HG03135 (cell line): ENCODE results near the gene BCL2.

Experiments used
- ATAC-seq: cut with Tn5 transposase; IDR thresholded peaks from one replicate; pipeline ENCODE4 v1.9.1; 2021; ENCODE audit warnings: mild to moderate bottlenecking, moderate library complexity; ENCODE audit not compliant: unreplicated experiment

Gene BCL2

DNA sequence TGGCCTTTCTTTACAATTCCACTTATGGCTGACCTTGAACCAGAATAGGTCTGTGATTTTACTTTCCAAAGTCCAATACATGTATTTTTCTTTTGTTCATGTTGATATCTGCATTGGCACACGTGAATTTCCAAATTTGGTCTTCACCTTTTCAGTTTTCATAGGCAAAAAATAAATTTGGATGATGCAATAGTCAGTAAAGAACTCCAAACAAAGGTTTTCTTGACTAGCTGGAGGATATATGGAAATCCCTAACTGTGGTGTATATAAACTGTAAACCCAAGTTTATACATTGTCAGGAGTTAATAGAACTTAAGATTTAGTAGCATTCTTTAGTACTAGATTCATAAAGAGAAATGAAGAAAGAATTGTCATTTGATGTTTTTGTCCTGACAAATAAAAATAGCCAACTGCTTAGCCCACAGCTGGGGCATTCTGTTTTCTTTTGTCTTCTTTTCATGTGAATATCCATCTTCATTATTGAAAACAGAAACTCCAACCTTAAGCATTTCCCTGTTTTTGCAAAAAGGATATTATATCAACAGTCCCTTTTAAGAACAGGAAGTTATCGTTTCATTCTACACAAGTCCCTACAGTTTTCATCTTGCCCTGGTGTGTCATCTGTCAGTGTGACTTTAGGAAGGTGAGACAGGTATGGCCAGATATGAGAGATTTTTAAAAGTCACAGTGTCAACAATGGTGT is 132.9 kb downstream of the BCL2 start:
- ATAC-seq = no peak

DNA sequence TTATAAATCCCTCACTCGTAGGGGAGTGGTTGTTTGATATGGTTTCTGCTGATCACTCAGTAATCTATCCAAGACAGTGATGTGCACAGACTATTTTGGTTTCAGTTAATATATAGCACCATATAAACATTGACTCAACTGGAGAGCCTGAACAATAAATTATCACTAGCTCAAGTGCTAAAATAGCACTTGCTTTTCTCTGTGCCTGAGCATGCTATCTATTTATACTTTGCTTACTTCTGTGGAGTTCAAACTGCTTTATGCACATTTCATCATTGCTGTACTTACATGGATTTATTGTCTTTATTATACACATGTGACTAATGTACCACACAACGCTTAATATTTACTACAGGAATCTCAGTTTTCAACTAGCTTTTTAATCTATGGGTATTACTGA is 133.6 kb downstream of the BCL2 start:
- ATAC-seq = no peak

DNA sequence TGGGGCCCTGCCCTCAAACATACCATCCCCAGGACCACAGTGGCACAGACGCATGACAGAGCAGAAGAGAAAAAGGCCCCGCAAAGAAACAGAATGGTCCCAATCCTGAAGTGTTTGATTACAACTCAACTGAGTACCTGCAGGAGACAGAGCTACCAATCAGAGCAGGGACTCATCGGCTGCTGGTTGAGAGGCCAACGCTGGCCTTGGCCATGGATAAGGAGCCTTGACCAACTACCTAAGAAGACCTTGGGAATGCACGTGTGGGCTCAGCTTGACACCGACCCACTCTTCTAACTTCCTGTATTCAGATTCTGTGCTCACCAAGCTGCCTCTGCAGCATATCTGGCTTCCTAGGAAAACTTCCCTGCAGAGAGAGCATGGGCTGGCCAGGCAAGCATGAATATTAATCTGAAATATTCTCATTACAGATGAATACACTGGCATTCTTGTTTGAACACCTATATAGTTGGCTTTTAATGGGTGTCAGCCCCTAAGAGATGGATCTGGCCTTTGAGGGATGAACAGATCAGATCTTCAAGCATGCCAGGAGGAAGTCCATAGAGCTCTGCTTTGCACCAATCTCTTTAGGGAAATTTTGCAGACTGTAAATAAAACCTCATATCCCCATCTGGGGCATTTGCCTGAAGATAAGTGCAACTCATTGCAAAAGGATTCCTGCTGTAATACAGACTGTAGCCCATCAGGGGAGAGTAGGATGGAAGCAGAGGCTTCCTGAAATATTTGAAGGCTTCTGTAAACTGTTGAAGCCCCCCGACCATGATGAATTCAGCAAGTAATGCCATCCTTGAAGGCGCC is 135.4 kb downstream of the BCL2 start:
- ATAC-seq = no peak

DNA sequence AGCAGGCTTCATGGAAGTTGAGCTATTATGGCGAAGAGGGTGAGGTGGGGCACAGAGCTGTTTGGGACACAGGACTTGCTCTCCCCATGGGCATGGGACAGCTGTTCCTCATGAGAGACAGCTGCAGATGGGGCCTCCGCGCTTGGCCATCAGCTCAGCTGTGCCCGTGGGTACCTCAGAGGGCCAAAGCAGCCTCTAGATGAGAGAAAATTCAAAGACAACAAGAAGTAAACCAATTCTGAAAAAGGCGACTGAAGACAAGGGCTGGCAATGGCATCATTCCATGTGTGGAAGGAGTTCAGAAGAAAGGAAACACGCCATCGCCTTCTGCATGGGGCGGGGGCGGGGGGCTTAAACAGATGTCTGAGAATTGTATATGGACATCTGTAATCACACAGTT is 136.2 kb downstream of the BCL2 start:
- ATAC-seq = no peak

DNA sequence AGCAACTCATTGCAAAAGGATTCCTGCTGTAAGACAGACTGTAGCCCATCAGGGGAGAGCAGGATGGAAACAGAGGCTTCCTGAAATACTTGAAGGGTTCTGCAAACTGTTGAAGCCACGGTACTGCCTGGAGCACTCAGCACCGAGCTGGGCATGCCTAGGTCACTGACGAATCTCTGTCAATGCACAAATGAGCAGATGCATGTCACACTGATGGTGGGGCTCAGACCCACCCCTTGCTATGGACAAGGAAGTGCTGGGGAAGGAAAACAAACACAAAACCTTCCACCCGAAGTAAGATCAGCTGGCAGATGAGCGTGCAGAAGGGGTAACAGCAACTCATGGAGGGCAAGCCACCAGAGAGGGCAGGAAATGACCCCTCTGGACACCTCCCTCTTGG is 136.7 kb downstream of the BCL2 start:
- no peak for ATAC-seq

DNA sequence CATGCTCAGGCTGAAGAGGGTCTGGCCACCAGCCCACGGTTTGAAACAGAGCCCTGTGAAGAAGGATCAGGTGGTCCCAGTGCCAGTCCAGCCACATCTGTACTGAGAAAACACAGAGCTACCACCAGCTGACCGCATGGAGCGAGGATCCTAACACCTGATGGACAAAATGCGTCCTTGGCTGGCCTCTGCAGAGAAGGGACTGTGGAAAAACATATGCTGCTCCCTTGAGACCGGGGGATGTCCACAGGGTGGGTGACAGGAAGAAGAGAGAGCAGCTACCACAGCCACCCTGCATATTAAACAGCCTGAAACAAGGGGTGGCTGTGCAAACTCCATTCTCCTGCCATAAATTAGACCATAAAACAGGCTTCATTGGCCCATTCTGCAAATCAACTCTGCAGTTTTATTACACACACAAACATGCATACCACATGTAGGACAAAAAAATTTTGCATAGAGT is 137.2 kb downstream of the BCL2 start:
- ATAC-seq = no peak

DNA sequence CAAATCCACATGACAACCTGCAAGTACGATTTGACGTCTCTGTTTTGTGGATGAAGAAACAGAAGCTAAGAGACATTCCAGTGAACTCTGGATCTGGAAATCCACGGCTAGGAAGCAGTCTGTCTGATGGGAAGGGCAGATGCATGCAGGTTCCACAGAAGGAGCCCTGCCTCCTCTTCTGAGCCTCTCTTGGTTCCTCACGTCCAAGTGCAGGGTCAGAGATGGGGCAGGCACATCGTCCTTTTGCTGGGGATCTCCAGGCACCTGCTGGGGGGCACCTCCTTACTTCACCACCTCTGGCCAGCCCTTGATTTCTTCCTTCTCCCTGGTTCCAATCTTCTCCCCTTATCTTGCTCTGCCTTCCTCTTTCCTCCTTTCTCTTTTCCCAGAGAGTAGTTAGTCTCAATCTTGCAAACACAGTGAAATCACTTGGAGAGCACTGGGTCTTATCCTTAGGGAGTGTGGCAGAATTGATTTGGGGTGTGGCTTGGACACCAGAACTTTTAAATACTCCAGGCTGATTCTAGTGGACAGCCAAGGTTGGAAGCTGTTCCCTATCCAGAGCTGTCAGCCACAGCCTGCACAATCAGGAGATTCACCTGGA is 137.8 kb downstream of the BCL2 start:
- ATAC-seq = no peak

DNA sequence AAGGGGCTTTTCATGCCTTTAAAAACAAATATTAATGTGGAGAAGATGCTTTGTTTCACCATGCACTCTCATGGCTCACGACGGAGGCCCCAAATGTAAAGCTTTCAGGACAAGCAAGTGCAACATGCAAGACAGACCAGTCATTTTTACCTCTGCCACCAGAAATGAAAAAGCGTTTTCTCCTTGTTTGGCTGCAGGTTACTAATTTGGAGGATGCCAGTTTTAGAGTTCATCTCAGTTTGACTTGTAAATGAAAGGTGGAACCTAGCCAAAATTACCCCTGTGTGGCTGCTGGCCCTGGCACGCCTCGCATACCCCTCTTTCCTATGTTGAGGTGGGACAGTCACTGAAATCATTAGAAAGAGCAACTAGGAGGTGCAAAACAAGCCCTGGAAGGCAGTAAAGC is 138.6 kb downstream of the BCL2 start:
- ATAC-seq = no peak

DNA sequence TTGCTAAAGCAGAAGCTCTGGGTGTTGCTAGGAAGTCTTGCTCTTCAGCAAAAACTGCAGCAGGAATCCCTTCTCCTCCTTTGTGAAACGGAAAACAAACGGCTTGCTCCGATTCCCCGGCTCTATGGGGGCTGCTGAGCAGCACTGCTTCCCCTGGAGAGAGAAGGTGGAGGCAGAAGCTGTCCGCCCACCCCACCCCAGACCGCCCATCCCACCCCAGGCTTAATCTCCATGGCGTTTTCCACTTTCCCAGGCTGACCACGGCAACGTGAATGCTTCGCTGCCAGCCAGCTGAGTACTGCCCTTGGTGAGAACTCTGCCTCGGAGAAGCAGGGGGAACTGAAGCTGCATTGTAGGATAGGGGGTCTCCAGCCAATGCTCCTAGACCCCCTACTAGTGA is 139.2 kb downstream of the BCL2 start:
- no peak for ATAC-seq

DNA sequence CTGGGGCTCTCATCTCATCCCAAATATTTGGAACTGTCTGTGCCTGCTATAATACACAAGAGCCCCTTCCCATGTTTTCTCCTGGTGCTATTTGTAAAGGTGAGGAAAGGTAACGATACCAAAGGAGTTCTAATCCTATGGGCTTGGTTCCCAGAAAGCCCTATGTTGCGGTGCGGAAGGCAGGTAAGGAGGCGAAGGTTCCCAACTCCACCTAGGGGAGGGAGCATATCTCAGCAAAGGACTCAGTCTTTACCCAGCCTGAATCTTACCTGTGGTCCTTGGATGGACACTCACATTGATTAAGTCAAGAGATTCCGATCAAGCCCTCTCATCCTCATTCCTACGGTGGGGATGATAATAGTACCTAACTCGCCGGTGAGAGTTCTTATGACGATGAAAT is 140.1 kb downstream of the BCL2 start:
- ATAC-seq = no peak

DNA sequence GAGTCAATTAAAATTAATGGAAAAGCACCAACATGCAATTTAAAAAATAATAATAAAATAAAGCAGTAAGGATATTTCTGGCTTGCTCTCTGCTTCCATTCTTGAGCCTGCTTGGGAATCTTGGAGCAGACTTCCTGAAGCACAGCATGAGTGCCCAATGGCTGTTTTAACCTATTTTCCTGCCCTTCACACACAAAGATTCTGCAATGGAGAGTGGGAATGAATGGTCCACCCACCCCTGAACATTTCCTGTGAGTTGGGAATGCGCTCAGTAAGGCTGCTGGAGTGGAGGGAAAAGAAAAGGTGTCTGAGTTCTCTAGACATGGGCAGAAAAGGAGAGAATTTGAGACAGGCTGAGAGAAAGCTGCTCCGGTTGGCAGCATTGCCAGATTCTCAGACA is 140.6 kb downstream of the BCL2 start:
- ATAC-seq = no peak

DNA sequence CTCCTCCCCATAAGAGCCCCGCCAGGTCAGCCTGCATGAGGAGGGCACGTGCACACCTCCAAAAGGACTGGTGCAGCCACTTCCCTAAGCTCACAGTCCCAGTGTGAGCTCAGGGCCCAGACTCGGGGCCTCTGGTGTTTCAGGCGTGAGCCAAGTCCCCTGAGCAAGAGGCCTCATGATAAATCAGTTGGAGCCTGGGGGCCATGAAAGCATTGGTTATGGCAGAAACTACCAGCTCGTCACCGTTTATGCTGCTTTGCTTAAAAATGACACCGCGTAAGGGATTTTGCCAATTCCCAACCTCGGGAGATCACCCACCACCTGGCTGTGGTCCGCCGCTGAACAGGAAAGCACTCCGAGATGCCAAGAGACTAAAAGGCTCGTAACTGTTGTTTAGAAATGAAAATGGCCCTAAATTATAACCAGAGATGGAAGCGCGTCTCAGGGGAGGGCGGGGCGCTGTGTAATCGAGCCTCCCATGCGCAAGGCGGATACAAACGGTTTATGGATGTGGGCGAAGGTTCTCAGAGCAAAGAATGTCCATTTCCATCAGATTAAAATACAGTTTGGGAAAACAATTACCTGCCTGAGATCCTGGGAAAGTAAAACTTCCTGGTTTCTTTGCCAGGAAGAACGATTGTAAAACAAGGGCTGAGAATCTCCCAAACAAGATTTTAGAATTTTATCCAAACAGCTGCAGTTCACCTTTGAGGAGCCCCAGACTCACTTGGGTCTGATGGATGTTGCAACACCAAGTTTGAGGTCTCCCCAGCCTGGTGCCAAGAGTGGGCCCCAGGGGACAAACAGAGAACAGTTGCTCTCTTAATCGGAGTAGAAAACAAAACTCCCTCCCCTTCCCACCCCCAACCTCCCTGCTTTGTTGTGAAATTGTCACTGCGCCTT is 141.4 kb downstream of the BCL2 start:
- no peak for ATAC-seq

DNA sequence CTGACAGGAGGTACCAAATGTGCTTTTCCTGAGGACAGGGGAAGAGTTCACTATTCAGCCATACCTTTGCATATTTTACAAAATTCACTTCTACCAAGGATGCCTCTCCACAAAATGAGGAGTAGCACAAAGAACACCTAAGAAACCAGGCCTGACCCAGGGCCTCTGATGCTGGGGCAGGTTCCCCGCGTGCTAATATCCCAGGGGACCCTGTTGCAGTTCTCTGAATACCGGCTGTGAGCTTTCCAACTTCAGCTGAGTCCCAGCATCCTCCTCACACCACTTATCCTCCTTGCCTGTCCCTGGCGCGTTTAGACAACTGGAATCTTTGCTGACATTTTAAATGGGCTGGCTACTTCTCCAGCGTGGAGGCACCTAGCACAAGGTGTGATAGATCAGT is 142.3 kb downstream of the BCL2 start:
- no peak for ATAC-seq

DNA sequence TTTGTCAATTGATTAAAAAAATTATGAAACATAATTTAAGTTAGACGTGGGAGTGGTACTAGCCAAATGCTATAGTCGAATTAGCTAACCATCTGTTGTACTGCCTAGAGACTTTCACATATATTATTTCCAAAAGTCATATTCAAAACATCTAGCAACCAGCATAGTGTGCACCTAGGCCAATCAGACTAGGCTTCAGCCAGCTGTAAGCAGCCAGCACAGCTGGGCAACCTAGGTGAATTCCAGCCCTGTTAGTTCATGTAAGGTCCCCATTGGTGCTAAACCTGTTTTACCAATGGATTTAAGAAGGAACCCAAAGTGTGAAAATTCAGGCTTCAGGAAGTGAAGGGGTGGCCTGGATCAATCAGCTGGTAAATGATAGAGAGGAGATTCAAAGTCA is 144.3 kb downstream of the BCL2 start:
- no peak for ATAC-seq

DNA sequence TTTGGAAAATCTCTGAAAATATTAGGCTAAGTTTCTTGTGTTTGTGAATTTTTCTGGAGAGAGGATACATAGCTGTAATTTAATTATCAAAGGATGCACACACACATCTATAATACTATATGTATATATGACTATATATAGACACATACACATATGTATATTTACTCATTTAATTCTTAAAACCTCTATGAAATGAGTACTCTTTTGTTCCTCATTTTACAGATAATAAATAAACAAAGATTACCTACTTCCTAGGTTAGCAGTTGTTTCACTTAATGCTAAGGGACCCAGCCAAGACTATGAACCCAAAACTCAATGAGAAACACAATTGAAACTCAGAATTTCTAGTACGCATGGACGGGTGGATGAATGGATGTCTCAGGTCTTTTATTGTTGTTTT is 145.6 kb downstream of the BCL2 start:
- ATAC-seq = no peak

DNA sequence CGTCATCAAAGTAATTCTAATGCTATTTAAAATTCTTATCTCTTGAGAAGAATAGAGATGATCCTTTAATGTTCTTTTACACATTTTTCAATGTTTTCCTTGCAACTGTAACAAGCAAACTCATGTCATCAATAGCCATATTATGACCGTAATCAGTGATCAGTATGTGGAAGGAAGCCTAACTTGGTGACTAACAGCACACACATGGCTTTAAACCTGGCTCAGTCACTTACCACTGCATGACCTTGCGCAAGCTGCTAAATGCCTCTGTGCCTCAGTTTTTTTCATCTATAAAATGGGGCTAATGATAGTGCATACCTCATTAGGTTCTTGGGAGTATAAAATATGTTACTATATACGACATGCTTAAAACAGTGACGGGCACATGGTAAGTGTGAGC is 149.7 kb downstream of the BCL2 start:
- no peak for ATAC-seq

DNA sequence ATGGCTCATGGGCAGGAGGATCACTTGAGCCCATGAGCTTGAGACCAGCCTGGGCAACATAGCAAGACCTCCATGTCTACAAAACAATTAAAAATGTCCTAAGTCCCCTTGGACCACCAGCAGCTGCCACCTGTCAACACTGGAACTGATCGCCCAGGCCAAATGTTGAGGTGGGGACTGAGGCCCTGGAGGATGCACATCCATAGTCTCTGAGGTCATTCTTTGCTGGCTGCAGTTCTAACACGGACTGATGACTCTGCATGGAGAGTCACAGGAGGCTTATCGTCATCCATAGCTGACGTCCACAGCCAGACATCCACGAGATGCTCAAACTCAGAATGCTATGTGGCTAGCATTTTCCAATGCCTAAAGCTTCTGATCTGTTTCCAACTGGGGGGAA is 151.3 kb downstream of the BCL2 start:
- no peak for ATAC-seq

DNA sequence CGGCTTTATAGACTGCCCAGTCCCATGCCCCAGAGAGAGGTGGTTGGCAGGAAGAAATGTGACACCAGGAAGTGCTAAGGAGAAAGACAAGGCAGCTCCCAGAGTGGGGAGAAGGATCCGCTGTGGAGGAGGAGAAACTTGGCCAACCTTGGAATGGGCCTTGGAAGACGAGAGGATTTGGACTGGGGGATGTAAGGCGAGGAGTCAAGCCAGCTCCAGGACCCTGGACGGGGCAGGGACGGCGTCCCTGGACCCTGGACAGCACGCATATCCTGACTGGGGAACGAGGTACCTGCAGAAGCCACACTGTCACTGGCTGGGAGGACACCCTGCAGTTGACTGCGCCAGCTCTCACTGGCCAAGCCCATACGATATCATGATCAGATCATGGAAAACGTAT is 153.4 kb downstream of the BCL2 start:
- ATAC-seq = no peak

DNA sequence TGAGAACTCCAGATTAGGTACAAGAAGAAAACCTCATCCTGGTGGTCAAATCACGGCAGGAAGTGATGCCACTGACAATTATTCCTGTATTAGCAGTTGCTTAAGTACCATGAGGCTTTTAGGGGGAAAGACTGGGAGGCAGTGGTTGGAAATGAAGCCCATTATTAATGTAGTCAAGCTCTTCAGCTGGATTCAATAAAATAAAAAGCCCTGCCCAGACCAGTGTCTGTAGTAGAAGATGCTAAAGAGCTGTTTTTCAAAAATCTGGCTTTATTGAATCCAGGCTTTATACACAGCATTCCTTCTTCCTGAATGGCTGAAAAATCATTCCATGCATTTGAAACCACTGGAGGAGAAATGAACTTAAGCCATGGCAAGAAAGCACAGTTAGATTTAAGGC is 155.2 kb downstream of the BCL2 start:
- no peak for ATAC-seq

DNA sequence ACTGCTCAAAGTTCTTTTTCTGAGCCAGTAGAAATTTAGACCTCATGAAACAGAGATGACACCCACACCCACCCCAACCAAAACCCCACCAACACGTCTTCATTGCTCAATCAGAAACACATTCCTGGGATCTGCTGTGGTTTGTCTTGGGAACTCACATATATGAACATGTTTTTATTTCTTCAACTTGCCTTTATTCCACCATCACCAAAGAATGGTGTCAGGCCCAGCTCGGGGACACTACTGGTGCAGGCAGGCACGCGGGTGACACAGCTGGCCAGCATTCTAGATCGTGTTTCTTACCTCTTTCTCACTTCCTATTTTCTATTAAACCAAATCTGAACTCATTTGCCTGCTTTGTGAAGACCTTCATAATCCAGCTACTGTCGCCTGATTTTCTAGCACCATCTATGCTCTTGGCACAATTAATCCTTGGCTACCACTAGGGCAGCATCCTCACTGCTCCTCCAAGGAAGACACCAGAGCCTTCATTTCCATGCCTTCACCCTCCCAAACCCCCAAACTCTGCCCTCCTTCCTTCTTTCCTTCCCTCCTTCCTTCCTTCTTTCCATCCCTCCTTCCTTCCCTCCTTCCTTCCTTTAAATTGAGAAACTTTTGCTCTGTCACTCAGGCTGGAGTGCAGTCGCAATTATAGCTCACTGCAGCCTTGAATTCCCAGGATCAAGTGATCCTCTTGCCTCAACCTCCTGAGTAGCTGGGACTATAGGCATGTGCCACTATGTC is 157.1 kb downstream of the BCL2 start:
- ATAC-seq = peak; percentile 36
